Calu3 (cell line): ENCODE measurements around the gene TCF12. TPM values are rescaled to one million over a fixed set of nuclear protein-coding genes. Genes with fewer than 3 reads are reported as not detected.

Source experiments
- BruUV-seq: library from RNA; stranded (reverse); fragments of 400-500 nt; replicated peaks from 2 replicates; lab custom pipeline; 2021; lab: Mats Ljungman, UMichigan
- CTCF ChIA-PET: fragments of 300-600 bp; sonication (Branson Sonifier 250); formaldehyde crosslinking; loops from one replicate; lab custom pipeline; 2022; ENCODE audit warnings: antibody characterized with exemption; lab: Charles Lee
- DNase-seq: peaks from one replicate; pipeline ENCODE4 v3.0.0; 2022
- H3K27ac Mint-ChIP-seq: one replicate; pipeline ENCODE4 v1.8.0; 2022; ENCODE audit warnings: mixed read lengths; ENCODE audit not compliant: unreplicated experiment
- H3K27me3 Mint-ChIP-seq: one replicate; pipeline ENCODE4 v1.8.0; 2022; ENCODE audit warnings: mixed read lengths; ENCODE audit not compliant: unreplicated experiment
- H3K36me3 Mint-ChIP-seq: one replicate; pipeline ENCODE4 v1.8.0; 2022; ENCODE audit warnings: mild to moderate bottlenecking, moderate library complexity, mixed read lengths; ENCODE audit not compliant: insufficient read depth, unreplicated experiment
- H3K4me1 Mint-ChIP-seq: one replicate; pipeline ENCODE4 v1.8.0; 2022; ENCODE audit warnings: mild to moderate bottlenecking, low read depth, mixed read lengths; ENCODE audit not compliant: unreplicated experiment
- H3K4me3 Mint-ChIP-seq: one replicate; pipeline ENCODE4 v1.8.0; 2022; ENCODE audit warnings: mild to moderate bottlenecking, low read depth, moderate library complexity, mixed read lengths; ENCODE audit not compliant: unreplicated experiment
- H3K9me3 Mint-ChIP-seq: one replicate; pipeline ENCODE4 v1.8.0; 2022; ENCODE audit warnings: low read depth, mixed read lengths; ENCODE audit not compliant: unreplicated experiment
- intact Hi-C: fragments of 100-400 bp; cut with micrococcal nuclease; formaldehyde crosslinking; loops from one replicate; pipeline ENCODE4 v1.10.0; 2022; ENCODE audit not compliant: unreplicated experiment
- total RNA-seq: library from RNA; stranded (reverse); gene quantifications from 2 replicates; pipeline ENCODE4 v1.2.3, GENCODE V29; 2022
- TF ChIP-seq, protein P1 (sequence below): fragments of 200-600 bp; IDR thresholded peaks from one replicate; pipeline ENCODE4 v1.8.0; 2022; ENCODE audit warnings: antibody characterized with exemption; ENCODE audit not compliant: unreplicated experiment

Gene TCF12
- total RNA-seq, 1 experiment from 2014 or later: 127 TPM

DNA sequence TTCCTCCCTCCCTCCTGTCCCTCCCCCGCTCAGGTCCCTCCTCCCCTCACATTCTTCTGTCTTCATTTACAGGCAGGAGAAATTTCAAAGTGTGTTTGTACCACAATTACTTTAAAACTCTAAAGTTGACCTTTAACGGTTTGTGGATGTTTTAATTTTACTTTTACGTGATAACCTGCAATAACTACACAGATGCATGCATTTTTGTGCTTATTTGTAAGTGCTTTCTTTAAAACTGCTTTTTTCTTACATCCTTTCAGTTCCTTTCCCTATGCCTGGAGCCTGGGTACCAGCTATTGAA, 406.1 kb downstream of the TCF12 start:
- intact Hi-C loops: no loop called here
- no peak for DNase-seq
- peaks cover 4% of the 10 kb centered on the region for H3K36me3 Mint-ChIP-seq
- no peak overlapping the region for H3K4me3 Mint-ChIP-seq
- no peak overlapping the region for H3K27ac Mint-ChIP-seq
- TF ChIP-seq, protein P1, sequence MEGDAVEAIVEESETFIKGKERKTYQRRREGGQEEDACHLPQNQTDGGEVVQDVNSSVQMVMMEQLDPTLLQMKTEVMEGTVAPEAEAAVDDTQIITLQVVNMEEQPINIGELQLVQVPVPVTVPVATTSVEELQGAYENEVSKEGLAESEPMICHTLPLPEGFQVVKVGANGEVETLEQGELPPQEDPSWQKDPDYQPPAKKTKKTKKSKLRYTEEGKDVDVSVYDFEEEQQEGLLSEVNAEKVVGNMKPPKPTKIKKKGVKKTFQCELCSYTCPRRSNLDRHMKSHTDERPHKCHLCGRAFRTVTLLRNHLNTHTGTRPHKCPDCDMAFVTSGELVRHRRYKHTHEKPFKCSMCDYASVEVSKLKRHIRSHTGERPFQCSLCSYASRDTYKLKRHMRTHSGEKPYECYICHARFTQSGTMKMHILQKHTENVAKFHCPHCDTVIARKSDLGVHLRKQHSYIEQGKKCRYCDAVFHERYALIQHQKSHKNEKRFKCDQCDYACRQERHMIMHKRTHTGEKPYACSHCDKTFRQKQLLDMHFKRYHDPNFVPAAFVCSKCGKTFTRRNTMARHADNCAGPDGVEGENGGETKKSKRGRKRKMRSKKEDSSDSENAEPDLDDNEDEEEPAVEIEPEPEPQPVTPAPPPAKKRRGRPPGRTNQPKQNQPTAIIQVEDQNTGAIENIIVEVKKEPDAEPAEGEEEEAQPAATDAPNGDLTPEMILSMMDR: no peak
- no peaks in the 10 kb centered on the region for H3K9me3 Mint-ChIP-seq
- peaks cover 26% of the 10 kb centered on the region for H3K27me3 Mint-ChIP-seq
- CTCF ChIA-PET: no interaction called here
- peaks cover 8% of the 10 kb centered on the region for H3K4me1 Mint-ChIP-seq
- BruUV-seq: no TSS peak

DNA sequence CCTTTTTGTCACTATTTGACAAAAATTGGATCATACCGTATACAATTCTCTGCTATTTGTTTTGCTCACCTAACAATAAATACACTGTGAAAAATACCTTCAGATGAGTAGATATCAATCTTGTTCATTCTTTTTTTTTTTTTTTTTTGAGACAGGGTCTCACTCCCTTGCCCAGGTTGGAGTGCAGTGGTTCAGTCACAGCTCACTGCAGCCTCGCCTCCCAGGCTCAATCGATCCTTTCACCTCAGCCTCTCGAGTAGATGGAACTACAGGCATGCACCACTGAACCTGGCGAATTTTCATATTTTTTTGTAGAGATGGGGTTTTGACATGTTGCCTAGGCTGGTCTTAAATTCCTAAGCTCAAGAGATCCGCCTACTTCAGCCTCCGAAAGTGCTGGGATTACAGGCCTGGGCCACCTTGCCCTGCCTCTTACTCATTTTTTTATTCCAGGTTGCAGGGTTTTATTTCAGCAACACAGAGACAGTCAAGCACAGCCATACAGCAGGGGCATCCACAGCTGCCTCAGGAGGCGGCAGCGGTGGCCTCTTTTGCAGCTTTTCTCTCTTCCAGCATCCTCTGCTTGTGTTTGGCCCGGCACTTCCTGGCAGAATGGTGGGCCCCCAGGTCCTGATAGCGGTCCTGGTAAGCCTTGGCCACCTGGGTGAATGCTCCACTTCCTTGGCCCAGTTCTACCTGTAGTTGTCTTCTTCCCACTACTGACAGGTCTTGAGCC, 406.7 kb downstream of the TCF12 start:
- BruUV-seq: no TSS peak
- DNase-seq: no peak
- CTCF ChIA-PET: no interaction called here
- Mint-ChIP-seq H3K4me1 (peaks cover 8% of the 10 kb centered on the region), H3K9me3 (no peaks in the 10 kb centered on the region), H3K36me3 (peaks cover 4% of the 10 kb centered on the region), H3K27me3 (peaks cover 31% of the 10 kb centered on the region), H3K4me3 (no peak overlapping the region), H3K27ac (no peak overlapping the region)
- intact Hi-C loops: no loop called here
- TF ChIP-seq, protein P1: no peak

DNA sequence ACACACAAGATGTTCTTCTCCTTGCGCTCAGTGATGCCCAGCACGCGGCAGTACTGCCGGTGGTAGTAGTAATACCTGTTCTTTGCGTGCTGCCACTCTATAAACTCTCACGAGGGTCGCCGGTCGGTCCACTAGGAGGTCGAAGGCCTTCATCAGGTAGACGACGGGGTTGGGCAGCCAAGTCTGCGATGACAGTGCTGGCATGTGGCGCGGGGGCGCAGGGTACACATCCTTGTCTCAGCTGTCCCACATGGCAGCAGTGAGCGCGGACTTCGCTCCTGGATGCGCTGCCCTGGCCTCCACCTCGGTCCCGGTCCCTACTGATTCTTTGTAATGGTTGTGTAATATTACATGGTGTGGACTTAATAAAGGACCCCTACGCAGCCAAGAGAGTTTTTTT, 407.8 kb downstream of the TCF12 start:
- CTCF ChIA-PET: interaction anchor here (0.6 to 0.9 kb wide), 2 partner anchors 15 to 691 kb away, joined by 3 to 4 read pairs; no protein-coding TSS in a partner anchor
- TF ChIP-seq, protein P1: no peak
- no peak for DNase-seq
- Mint-ChIP-seq H3K27ac (no peak overlapping the region), H3K9me3 (no peaks in the 10 kb centered on the region), H3K4me3 (no peak overlapping the region), H3K27me3 (peaks cover 34% of the 10 kb centered on the region), H3K36me3 (peaks cover 4% of the 10 kb centered on the region), H3K4me1 (peaks cover 8% of the 10 kb centered on the region)
- intact Hi-C loops: no loop called here
- BruUV-seq: no TSS peak

DNA sequence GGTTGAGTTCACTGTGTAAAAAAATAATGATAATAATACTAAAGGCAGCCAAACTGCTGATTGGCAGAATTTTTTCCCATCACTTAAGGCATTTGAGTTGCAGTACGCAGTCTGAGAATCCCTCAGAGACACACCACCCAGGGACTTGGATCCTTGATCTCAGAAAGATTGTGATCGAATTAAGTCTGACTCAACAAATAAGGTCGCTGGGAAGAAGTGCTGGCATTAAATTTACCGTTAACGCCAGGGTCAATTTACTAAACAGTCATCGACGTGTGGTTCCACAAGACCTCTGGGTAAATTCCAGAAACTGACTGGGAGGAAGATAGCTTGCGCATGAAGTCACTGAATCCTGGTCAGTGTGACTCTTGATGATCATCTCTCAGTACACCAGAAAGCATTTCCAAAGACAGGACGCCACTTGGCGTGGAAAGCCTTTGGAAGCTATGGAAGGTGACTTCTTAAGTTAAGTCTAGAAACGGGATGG, 409.6 kb downstream of the TCF12 start:
- Mint-ChIP-seq H3K27me3 (peaks cover 34% of the 10 kb centered on the region), H3K36me3 (peaks cover 4% of the 10 kb centered on the region), H3K4me1 (no peaks in the 10 kb centered on the region), H3K27ac (no peak overlapping the region), H3K9me3 (no peaks in the 10 kb centered on the region), H3K4me3 (no peak overlapping the region)
- no peak for DNase-seq
- TF ChIP-seq, protein P1: no peak
- BruUV-seq: no TSS peak
- CTCF ChIA-PET: interaction anchor here (0.7 kb wide), 1 partner anchor 10 kb away, joined by 3 read pairs; no protein-coding TSS in a partner anchor
- intact Hi-C loops: no loop called here
